VCaP (cell line): Measurements from ENCODE around the gene TMEM244.

Experiments
- H3K27ac ChIP-seq: fragments of 450-650 bp; 2 replicates; pipeline ENCODE4 v1.5.1; 2017
- CTCF ChIP-seq: fragments of 450-650 bp; conservative IDR thresholded peaks from 2 replicates; pipeline ENCODE4 v1.5.1; 2017; ENCODE audit warnings: mild to moderate bottlenecking, moderate library complexity

TMEM244 gene

DNA sequence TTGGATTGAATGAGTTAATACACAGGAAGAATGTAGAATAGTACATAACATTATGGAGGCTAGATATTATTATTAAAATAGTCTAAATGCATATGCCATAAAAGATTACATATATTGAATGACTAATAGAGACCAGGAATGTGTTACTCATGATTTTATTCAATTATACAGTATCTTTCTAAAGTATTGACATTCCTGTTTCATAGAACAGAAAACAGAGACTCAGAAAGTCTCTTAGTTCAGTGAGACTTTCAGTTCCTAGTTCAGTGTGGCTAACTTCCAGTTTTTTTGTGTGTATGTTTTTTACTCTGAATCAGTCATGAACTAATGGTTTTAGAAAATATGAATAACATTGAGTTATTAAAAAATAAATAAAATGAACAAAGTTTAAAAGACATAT, 34.6 kb upstream of the TMEM244 start:
- H3K27ac ChIP-seq = no peak overlapping the region
- TF ChIP-seq CTCF = no peak

DNA sequence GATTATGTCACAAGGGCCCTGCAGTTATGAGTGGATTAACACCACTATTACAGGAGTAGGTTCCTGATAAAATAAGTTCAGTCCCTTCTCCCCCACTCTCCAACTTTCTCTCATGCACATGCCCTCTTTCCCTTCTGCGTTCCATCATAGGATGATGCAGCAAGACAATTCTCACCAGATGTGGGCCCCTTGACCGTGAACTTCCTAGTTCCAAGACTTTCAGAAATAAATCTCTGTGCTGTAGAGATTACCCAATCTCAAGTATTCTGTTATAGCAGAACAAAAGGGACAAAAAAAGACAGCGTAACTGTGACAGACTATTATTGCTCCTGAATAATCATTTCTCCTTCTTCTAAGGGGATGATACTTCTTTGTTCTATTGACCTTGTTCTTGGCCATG, 33.8 kb upstream of the TMEM244 start:
- H3K27ac ChIP-seq = no peak overlapping the region
- TF ChIP-seq CTCF = no peak

DNA sequence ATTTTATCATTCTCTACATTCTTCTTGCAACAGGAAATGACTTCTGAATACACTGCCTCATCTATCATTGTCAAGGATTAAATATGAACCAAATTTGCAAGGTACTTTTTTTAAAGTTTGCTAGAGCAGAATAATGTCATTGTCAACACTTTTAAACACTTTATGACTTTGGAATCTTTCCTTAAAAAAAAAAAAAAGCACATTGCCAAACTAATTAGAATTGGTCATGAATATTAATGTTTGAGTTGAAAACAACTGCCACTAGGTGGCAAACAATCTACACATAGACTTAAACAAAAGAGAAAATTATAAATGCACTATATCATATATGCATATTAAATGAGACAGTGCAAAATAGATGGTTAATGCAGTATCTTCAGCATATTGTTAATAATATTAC, 32.5 kb upstream of the TMEM244 start:
- H3K27ac ChIP-seq = no peak overlapping the region
- TF ChIP-seq CTCF = peak; percentile 73

DNA sequence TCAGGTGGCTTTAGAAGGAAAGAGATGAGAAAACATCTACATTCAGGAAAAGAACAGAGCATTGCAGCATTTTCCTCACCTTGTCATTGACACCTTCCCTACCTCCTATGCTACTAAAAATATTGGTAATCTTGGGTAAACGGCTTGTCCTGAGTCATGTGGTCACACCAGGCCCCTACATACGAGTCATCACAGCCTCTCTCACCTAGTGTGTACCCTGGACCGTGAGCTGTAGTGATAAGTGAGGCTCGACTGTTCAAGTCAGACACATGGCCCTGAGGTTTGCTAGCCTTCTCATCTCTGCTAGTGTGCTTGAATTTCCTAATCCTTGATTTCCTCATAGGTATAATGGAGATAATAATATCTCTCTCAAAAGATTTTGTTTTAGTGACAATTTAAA, 29.6 kb upstream of the TMEM244 start:
- H3K27ac ChIP-seq = no peak overlapping the region
- TF ChIP-seq CTCF = no peak

DNA sequence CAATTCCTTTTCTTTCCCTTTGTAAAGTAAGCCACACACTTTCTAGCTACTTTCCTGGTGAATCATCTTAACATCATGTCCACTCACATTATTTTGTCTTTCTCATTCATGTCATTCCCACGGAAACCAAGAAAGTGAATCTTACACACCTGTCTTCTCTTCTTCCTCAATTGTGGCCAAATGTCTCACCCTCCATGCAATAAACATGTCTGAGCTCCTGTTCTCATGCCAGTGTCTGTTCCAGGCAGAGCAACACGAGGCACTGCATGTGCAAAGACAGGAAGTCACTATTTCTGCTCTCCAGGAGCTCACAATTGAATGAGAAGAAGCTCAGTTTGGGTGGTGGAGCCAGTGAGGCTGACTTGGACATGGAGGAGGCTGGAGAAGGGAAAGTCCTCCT, 29.0 kb upstream of the TMEM244 start:
- TF ChIP-seq CTCF = no peak
- no peak overlapping the region for H3K27ac ChIP-seq

DNA sequence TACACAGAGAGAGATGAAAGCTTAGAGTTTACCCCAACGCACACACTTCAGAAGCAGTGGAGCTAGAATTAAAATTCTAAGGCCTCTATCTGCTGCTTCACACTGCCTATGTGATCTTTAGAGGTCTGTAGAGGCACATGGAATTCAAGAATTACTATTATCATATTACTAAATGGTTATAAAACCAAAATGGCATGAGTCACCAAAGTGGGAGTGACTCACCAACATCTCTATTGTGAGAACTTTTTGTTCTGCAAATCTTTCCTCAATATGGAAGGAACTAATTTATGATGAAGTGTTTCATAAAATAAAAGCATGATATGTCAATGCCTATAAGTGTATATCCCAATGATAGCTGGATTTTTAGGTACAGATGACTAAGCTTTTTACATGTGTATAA, 28.5 kb upstream of the TMEM244 start:
- H3K27ac ChIP-seq = no peak overlapping the region

DNA sequence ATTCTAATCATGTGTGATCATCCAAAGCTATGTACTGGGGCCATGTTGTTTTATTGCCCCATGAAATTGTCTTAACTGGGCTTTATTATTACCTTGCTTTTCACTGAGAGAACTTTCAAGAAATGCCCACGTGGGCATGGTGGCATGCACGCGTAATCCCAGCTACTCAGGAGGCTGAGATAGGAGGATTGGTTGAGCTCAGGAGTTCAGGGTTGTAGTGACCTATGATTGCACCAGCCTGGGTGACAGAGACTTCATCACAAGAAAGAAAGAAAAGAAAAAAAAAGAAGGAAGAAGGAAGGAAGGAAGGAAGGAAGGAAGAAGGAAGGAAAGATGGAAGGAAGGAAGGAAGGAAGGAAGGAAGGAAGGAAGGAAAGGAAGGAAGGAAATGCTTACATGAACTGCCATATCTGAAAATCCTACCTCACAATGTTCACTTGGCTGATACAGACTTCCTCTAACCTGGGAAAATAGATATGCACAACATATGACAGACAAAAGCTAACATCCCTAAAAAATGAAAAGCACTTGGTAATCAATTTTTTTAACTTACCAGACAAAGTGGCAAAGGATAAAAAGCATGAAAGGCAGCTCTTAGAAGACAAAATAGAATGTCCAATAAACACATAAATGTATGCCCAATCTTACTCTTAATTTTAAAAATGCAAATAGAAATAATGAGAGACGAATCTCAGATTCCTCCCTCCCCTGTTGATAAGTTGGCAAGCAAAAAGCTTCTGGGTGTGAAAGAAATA, 25.5 kb upstream of the TMEM244 start:
- H3K27ac ChIP-seq = no peak overlapping the region
- TF ChIP-seq CTCF = no peak

More for the DNA sequence above, 28.5 kb upstream of the TMEM244 start:
- TF ChIP-seq CTCF = no peak
